Thyroid gland (tissue), 4 donors: Measurements from ENCODE around the gene ASCC3.

Source experiments
- CTCF ChIP-seq, 6 experiments: fragments of 200-600 bp in 3 of 6; fragments of 450-650 bp in 3 of 6; sonication (generic) in 3 of 6; IDR thresholded peaks; one replicate each; pipeline ENCODE4 v1.5.1; 2016 to 2019; ENCODE audit warnings: antibody characterized with exemption in 6 of 6, mild to moderate bottlenecking in 2 of 6, inconsistent platforms in 1 of 6, moderate library complexity in 1 of 6
- POLR2A ChIP-seq, 2 donors: fragments of 450-650 bp; IDR thresholded peaks; one replicate each; pipeline ENCODE4 v1.6.1; 2017; ENCODE audit warnings: antibody characterized with exemption in 2 of 2, mild to moderate bottlenecking in 2 of 2, moderate library complexity in 1 of 2

DNA sequence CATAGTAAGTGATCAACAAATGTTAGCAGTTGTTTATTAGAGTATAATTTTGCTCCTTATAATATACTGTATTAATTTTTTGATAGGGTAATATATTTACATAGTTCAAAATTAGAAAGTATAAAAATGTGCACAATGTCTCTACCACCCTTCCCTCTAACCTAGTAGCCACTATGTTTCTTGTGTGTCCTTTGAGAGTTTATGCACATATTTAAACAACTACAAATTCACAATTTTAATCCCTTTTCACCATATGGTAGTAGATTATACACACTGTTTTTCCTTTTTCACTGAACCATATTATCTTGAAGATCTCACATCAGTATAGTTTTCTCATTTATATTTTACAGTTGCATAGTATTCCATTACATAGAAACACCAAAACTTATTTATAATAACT is 194.9 kb downstream of the ASCC3 start:
- TF ChIP-seq CTCF (IDR thresholded peaks at IDR 0.05) (no peak), POLR2A (IDR thresholded peaks at IDR 0.05) (no peak)
